HepG2 (cell line): ENCODE measurements around the gene CLEC11A. TPM values are rescaled to one million over a fixed set of nuclear protein-coding genes. Genes with fewer than 3 reads are reported as not detected.

Experiments
- ATAC-seq: fragments of 200-7000 bp; cut with Tn5 transposase; 3 replicates; pipeline ENCODE4 v1.9.1; 2020; ENCODE audit warnings: mild to moderate bottlenecking, moderate library complexity
- BruUV-seq: library from RNA; stranded (reverse); fragments of 400-500 nt; replicated peaks from 2 replicates; lab custom pipeline; 2021; lab: Mats Ljungman, UMichigan
- CTCF ChIA-PET: fragments of 300-600 bp; formaldehyde crosslinking; extraction: SDS; loops from one replicate; lab custom pipeline; 2021; ENCODE audit warnings: low total read pairs, inconsistent platforms, low intra/inter-chr PET ratio; lab: Yijun Ruan, JAX
- POLR2A ChIA-PET: fragments of 350-600 bp; sonication (Branson Sonifier 250); formaldehyde crosslinking; loops from one replicate; lab custom pipeline; 2020; ENCODE audit warnings: antibody characterized with exemption, inconsistent platforms; lab: Yijun Ruan, JAX
- DNase-seq: peaks from one replicate; pipeline ENCODE4 v3.0.0-alpha.2; 2015; ENCODE audit warnings: low spot score
- FAIRE-seq: peaks from 3 replicates; lab custom pipeline; 2011; peaks lifted over from hg19 to GRCh38; lab: Jason Lieb, UNC
- H2AFZ ChIP-seq: one replicate; pipeline ENCODE4 v1.6.1; 2011; ENCODE audit warnings: low read length, inconsistent platforms
- H3K27ac ChIP-seq: fragments of 300-600 bp; 3 replicates; pipeline ENCODE4 v1.8.0; 2011; ENCODE audit warnings: mixed run types, mild to moderate bottlenecking, mixed read lengths, low read length, inconsistent platforms; ENCODE audit not compliant: insufficient read depth; ENCODE audit errors: extremely low read length
- H3K27me3 ChIP-seq, 2 experiments: fragments of 200-600 bp in 1 of 2; 2 replicates in 1 of 2; 3 replicates in 1 of 2; pipeline versions ENCODE4 v1.6.0 to v1.8.0; 2011; ENCODE audit warnings: low read length in 2 of 2, mild to moderate bottlenecking in 2 of 2, moderate library complexity in 2 of 2, inconsistent platforms in 1 of 2; ENCODE audit not compliant: insufficient read depth in 2 of 2, control insufficient read depth in 1 of 2
- H3K36me3 ChIP-seq, 2 experiments: fragments of 200-600 bp in 1 of 2; replicated peaks in 1 of 2; 2 replicates in 1 of 2; 3 replicates in 1 of 2; pipeline versions ENCODE4 v1.5.1 to v1.8.0; 2011; ENCODE audit warnings: low read length in 2 of 2, inconsistent platforms in 1 of 2; ENCODE audit not compliant: insufficient read depth in 2 of 2, control insufficient read depth in 1 of 2
- H3K4me1 ChIP-seq: 2 replicates; pipeline ENCODE4 v1.5.1; 2012; ENCODE audit warnings: low read length, inconsistent platforms; ENCODE audit not compliant: insufficient read depth
- H3K4me2 ChIP-seq: 2 replicates; pipeline ENCODE4 v1.6.0; 2011; ENCODE audit warnings: low read depth, low read length, inconsistent platforms
- H3K4me3 ChIP-seq, 3 experiments: fragments of 200-600 bp in 1 of 3; sonication (generic), shearing (Covaris generic) in 1 of 3; replicated peaks in 1 of 3; 2 replicates each; pipeline ENCODE4 v1.5.1; 2011 to 2016; ENCODE audit warnings: low read length in 3 of 3, inconsistent platforms in 2 of 3, low read depth in 2 of 3, mild to moderate bottlenecking in 2 of 3, control low read depth in 1 of 3, mixed read lengths in 1 of 3; ENCODE audit not compliant: insufficient read depth in 1 of 3
- H3K79me2 ChIP-seq: one replicate; pipeline ENCODE4 v1.6.1; 2011; ENCODE audit warnings: low read length, inconsistent platforms; ENCODE audit not compliant: insufficient read depth
- H3K9ac ChIP-seq: 2 replicates; pipeline ENCODE4 v1.6.0; 2011; ENCODE audit warnings: mild to moderate bottlenecking, low read depth, low read length, inconsistent platforms; ENCODE audit not compliant: insufficient read depth
- H3K9me3 ChIP-seq: 2 replicates; pipeline ENCODE4 v1.5.1; 2012; ENCODE audit warnings: mild to moderate bottlenecking, low read length
- H4K20me1 ChIP-seq: 2 replicates; pipeline ENCODE4 v1.6.0; 2011; ENCODE audit warnings: inconsistent platforms, mild to moderate bottlenecking, low read length, moderate library complexity; ENCODE audit not compliant: insufficient read depth
- FOXP4 ChIP-seq: sonication (generic); formaldehyde crosslinking; IDR thresholded peaks from 2 replicates; pipeline ENCODE4 v1.4.0; 2020; ENCODE audit warnings: missing genetic modification reagents
- HMGA1 ChIP-seq: sonication (generic); formaldehyde crosslinking; conservative IDR thresholded peaks from 2 replicates; pipeline ENCODE4 v1.4.0; 2020; ENCODE audit warnings: missing genetic modification reagents
- HNRNPUL1 ChIP-seq: fragments of 200-400 bp; formaldehyde crosslinking; IDR thresholded peaks from 2 replicates; pipeline ENCODE4 v1.6.1; 2017; ENCODE audit warnings: low read depth, mild to moderate bottlenecking, low read length, moderate library complexity
- ISL2 ChIP-seq: sonication (generic); formaldehyde crosslinking; IDR thresholded peaks from 2 replicates; pipeline ENCODE4 v1.5.0; 2020; ENCODE audit warnings: missing genetic modification reagents
- MIXL1 ChIP-seq: IDR thresholded peaks from 2 replicates; pipeline ENCODE4 v1.6.1; 2016
- MXD4 ChIP-seq: IDR thresholded peaks from 2 replicates; pipeline ENCODE4 v1.6.1; 2016; ENCODE audit warnings: mild to moderate bottlenecking, missing biosample characterization, missing genetic modification reagents
- NCOR1 ChIP-seq: fragments of 200-600 bp; sonication (generic); IDR thresholded peaks from 2 replicates; pipeline ENCODE4 v1.7.0; 2017; ENCODE audit warnings: antibody characterized with exemption, low read length, borderline replicate concordance
- NR2F6 ChIP-seq, 2 experiments: IDR thresholded peaks; 2 replicates each; pipeline ENCODE4 v1.6.1; 2016; ENCODE audit warnings: antibody characterized with exemption in 1 of 2, mild to moderate bottlenecking in 1 of 2
- RBM22 ChIP-seq: fragments of 200-400 bp; formaldehyde crosslinking; optimal IDR thresholded peaks from 2 replicates; pipeline ENCODE3; 2017; ENCODE audit warnings: mild to moderate bottlenecking, low read length, moderate library complexity
- ZBTB10 ChIP-seq: sonication (generic); formaldehyde crosslinking; IDR thresholded peaks from 2 replicates; pipeline ENCODE4 v1.4.0; 2020; ENCODE audit warnings: missing genetic modification reagents, borderline replicate concordance
- ZFX ChIP-seq: sonication (generic); formaldehyde crosslinking; IDR thresholded peaks from 2 replicates; pipeline ENCODE4 v1.4.0; 2020; ENCODE audit warnings: mild to moderate bottlenecking, low read depth, missing genetic modification reagents, moderate library complexity
- ZNF276 ChIP-seq: sonication (generic); formaldehyde crosslinking; IDR thresholded peaks from 2 replicates; pipeline ENCODE4 v1.4.0; 2020; ENCODE audit warnings: mild to moderate bottlenecking, low read depth, missing genetic modification reagents
- ZNF446 ChIP-seq: sonication (generic); formaldehyde crosslinking; IDR thresholded peaks from 2 replicates; pipeline ENCODE4 v1.5.0; 2020; ENCODE audit warnings: mild to moderate bottlenecking, missing genetic modification reagents
- ZNF652 ChIP-seq: IDR thresholded peaks from 2 replicates; pipeline ENCODE4 v1.6.1; 2016; ENCODE audit warnings: low read depth, borderline replicate concordance
- ZNF788 ChIP-seq: sonication (generic); formaldehyde crosslinking; IDR thresholded peaks from 2 replicates; pipeline ENCODE4 v1.5.0; 2020; ENCODE audit warnings: mild to moderate bottlenecking, missing genetic modification reagents, borderline replicate concordance
- ZNF891 ChIP-seq: sonication (generic); formaldehyde crosslinking; IDR thresholded peaks from 2 replicates; pipeline ENCODE4 v1.5.0; 2020; ENCODE audit warnings: mild to moderate bottlenecking, missing genetic modification reagents
- WGBS: methylation state at CpG from one replicate; pipeline ENCODE4 v1.1.6; 2017; ENCODE audit warnings: low lambda C conversion rate; 5-methylcytosine and 5-hydroxymethylcytosine counted together
- in situ Hi-C: cut with HindIII; loops from 2 replicates; pipeline ENCODE4 v1.10.0; 2017; ENCODE audit warnings: low pct_unique_long_range_greater_than_20kb; ENCODE audit not compliant: extremely low pct_ligation_motif_present
- intact Hi-C: fragments of 100-400 bp; cut with micrococcal nuclease; formaldehyde crosslinking; loops from one replicate; pipeline ENCODE4 v1.10.0; 2022; ENCODE audit not compliant: unreplicated experiment
- polyA plus RNA-seq, 8 experiments: library from polyadenylated mRNA; depleted of rRNA in 3 of 8; stranded (reverse) in 7 of 8; unstranded in 1 of 8; fragments of >200 nt; fragmentation: Illumina TruSeq in 4 of 8; extraction: Trizol in 4 of 8; gene quantifications; 2 replicates each; pipeline versions ENCODE4 v1.2.1 to v1.2.3, GENCODE V29; 2011 to 2016; ENCODE audit warnings: low read depth in 4 of 8, missing spikeins in 1 of 8, mixed read lengths in 1 of 8; ENCODE audit not compliant: insufficient read depth in 1 of 8
- total RNA-seq, 5 experiments: library from RNA; depleted of rRNA; stranded (reverse); fragments of >200 nt; fragmentation: Illumina TruSeq; extraction: Trizol; gene quantifications; 2 replicates each; pipeline ENCODE4 v1.2.3, GENCODE V29; 2016; ENCODE audit warnings: low read depth in 1 of 5

Gene CLEC11A
- total and polyA plus RNA-seq, 2 of the 13 experiments (the other 11 are each of a cell fraction or from before 2014, with no cell fraction given): not detected

GRCh38 chr19:50697414-50698124 is 25.6 kb upstream of the CLEC11A start (continued):
- TF ChIP-seq MXD4 (CRISPR knock-in tag) (no peak), ZNF276 (CRISPR knock-in tag) (no peak), ZNF788 (CRISPR knock-in tag) (no peak), ZNF446 (CRISPR knock-in tag) (no peak), RBM22 (no peak), NR2F6 (IDR thresholded peaks at IDR 0.05) (no peak), NR2F6 (CRISPR knock-in tag; IDR thresholded peaks at IDR 0.05) (no peak), HMGA1 (CRISPR knock-in tag) (no peak)

- no peaks in the 10 kb centered on the region for H3K36me3 ChIP-seq
- H3K27me3 ChIP-seq: peaks cover 5 to 34% of the 10 kb centered on the region in 2 experiments; a peak in 4 of 5 replicates
- H3K79me2 ChIP-seq: no peaks in the 10 kb centered on the region
- no peak for ATAC-seq
- H3K4me1 ChIP-seq: no peaks in the 10 kb centered on the region
- H3K9ac ChIP-seq: no peak overlapping the region
- BruUV-seq: no TSS peak
- no peak for FAIRE-seq
- no peak for DNase-seq
- H2AFZ ChIP-seq: no peak overlapping the region
- H3K27ac ChIP-seq: no peak overlapping the region
- H3K4me3 ChIP-seq: no peak overlapping the region
- in situ Hi-C loops: no loop called here
- intact Hi-C loops: no loop called here
- no peaks in the 10 kb centered on the region for H3K9me3 ChIP-seq
- H3K4me2 ChIP-seq: no peak overlapping the region
- 8% methylated on average over 4 of the region's 13 CpGs for WGBS
- H4K20me1 ChIP-seq: 0 out of 2 replicates have a peak, but pooled peaks cover 3% of the 10 kb centered on the region
- CTCF ChIA-PET: no interaction called here
- POLR2A ChIA-PET: no interaction called here
- TF ChIP-seq ZFX (no peak), FOXP4 (CRISPR knock-in tag) (no peak), NCOR1 (no peak), ZBTB10 (CRISPR knock-in tag) (no peak), ISL2 (CRISPR knock-in tag) (no peak), ZNF652 (CRISPR knock-in tag) (no peak), HNRNPUL1 (no peak), ZNF891 (no peak), MIXL1 (CRISPR knock-in tag) (no peak)
Observed at GRCh38 chr19:50701367-50701985, 21.7 kb upstream of the CLEC11A start.
